Adipose tissue (tissue), 3 donors: ENCODE data around the gene C11orf52. TPM values are rescaled to one million over a fixed set of nuclear protein-coding genes. Genes with fewer than 3 reads are reported as not detected.
A peak's percentile ranks its signal among the peaks of the same experiment; 100 is the strongest.
"Not testable (repeated sequence)": the region's sequence is repeated elsewhere in the genome, so short reads cannot be mapped to it uniquely, and the experiment has no call there.

ENCODE experiments used
- H3K27ac ChIP-seq: one replicate; pipeline ENCODE4 v1.5.1; 2013; ENCODE audit warnings: low read depth, low read length
- WGBS, 3 donors: extraction: QIAGEN DNeasy Blood & Tissue Kit; methylation state at CpG; one replicate each; pipeline ENCODE4 v1.1.7; 2013; 5-methylcytosine and 5-hydroxymethylcytosine counted together
- polyA plus RNA-seq, 3 donors: library from polyadenylated mRNA; stranded (reverse); fragments of 200-250 nt; gene quantifications; one replicate each; pipeline ENCODE4 v1.2.3, GENCODE V29; 2013
- donor health status: healthy with polysubstance abuse.
- donor health status: Bipolar disorder and iron deficiency.
- donor health status: healthy.

C11orf52 gene
- polyA plus RNA-seq, 3 donors: 2.7 to 22.0 (median 4.4) TPM

DNA sequence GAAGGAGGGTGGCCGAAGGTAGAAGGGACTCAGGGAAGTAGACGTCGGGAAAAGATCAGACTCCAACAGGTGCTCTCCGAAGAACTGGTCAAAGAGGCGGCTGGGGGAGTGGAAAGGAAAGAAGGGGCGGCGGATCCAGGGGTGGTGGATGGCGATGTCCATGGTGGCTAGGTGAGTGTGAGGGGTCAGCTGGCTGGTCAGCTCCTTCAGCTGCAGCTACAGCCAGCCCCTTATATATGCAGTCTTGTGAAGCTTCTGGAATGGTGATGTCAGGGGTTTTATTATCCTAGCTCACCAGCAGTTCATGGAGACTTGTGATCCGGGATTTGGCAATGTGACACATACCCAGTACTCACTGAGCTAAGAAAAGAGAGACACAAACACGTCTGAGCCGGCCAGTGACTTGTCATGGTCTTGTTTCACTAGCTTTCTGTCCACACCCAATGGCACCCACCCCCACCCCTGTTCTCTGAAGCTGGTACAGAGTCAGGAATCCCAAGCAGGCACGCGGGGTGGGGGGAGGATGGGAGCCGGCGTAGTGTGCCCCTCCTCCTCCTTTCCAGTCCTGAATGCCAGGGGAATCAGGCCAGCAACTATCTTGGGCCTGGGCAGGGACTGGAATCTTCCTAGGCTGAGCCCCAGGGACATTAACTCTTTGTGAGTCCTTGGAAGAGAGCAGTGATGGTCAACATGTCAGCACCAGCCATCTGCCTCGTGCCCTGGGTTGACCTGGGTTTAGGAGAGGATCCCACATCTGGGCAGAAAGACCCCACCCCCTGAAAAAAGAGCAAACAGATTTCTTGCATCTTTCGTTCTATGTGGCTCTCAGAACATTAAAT, 6.9 kb upstream of the C11orf52 start, which contains the start of gene CRYAB:
Gene CRYAB (minus strand): TSS at position 208 of the 839 bp plus-strand sequence. CDS start 46 bp downstream, at position 162.
- WGBS, 3 donors: 27 to 52% (median 51%) methylated on average over 17 of the region's 17 CpGs
- peak within 1 kb of the TSS; percentile 41 for H3K27ac ChIP-seq

DNA sequence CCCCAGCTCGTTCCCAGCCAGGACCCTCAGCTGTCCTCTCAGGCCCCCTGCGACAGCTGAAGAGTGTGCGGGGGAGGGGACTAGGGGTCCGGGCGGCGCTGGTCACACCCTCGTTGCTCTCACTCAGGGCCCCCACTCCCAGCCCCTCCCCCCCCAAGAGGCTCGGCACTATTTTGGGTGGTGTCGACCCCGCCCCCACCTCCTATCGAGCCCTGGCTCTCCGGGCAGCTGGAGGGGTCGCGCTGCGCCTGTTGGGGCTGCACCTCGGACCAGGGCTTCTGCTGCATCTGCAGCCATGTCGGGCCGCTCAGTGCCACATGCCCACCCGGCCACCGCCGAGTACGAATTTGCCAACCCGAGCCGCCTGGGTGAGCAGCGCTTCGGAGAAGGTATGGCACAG, 6.2 kb upstream of the C11orf52 start, which contains the start of gene HSPB2:
Gene HSPB2 (plus strand): TSS at position 200 of the 400 bp plus-strand sequence. CDS start 96 bp downstream, at position 296.
- 8 to 45% (median 8%) methylated on average over 22 to 26 of the region's 26 CpGs for WGBS, 3 donors
- H3K27ac ChIP-seq: peak within 1 kb of the TSS; percentile 41

DNA sequence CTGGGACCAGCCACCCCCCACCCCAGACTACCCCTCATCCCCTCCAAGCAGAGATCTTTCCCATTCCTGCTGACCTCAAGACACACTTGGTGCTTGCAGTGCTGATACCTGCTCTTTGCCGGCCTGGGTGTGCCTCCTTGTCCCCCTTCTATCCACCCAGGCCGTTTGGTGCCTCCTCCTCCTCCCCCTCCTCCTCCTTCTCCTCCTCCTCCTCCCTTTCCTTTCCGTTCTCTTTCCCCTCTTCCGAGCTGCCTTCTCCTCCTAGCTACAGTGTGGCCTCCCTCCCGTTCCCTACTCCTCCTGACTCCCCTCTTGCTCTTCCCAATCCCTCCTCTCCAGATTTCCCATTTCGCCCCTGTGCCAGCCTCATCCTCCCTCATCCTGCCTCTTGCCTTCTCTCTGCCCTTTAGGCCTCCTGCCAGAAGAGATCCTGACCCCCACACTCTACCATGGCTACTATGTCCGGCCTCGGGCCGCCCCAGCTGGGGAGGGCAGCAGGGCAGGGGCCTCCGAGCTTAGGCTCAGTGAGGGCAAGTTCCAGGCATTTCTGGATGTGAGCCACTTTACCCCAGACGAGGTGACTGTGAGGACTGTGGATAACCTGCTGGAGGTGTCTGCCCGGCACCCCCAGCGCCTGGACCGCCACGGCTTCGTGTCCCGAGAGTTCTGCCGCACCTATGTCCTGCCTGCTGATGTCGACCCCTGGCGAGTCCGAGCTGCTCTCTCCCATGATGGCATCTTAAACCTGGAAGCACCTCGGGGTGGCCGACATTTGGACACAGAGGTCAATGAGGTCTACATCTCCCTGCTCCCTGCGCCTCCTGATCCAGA, 5.5 kb upstream of the C11orf52 start:
- 36 to 72% (median 52%) methylated on average over 24 of the region's 24 CpGs for WGBS, 3 donors
- H3K27ac ChIP-seq: peak overlapping the region; percentile 41

DNA sequence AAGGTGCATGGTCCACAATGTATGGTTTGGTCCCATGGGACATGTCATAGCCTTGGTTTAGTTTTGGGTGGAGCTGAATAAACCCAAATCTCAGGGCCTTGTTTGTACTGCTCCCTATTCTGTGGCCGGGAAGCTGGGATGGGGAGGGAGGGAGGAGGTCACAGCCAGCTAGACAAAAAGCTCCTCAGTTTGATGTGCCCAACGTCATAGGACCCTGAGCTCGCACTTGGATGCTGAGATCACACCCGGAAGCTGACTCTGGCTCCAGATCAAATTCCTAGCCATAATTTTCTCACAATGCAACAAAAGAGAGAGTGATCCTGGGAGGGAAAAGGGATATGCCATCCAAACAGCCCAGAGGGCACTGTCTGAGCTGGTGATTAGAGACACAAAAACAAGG, 4.7 kb upstream of the C11orf52 start:
- 28 to 64% (median 47%) methylated on average over 4 of the region's 4 CpGs for WGBS, 3 donors
- H3K27ac ChIP-seq: peak overlapping the region; percentile 25

DNA sequence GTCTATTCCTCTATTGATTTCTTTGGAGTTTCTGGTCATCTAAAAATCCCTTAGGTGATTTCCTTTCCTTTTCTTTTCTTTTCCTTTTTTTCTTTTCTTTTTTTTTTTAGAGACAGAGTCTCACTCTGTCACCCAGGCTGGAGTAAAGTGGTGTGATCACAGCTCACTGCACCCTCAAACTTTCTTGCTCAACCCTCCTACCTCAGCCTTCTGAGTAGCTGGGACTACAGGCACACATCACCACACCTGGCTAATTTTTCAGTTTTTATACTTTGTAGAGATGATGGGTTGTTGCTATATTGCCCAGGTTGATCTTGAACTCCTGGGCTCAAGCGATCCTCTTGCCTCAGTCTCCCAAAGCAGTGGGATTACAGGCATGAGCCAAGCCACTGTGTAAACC, 1.9 kb upstream of the C11orf52 start:
- WGBS, 3 donors: 94 to 98% (median 97%) methylated on average over 1 of the region's 1 CpG
- H3K27ac ChIP-seq: no peak overlapping the region

DNA sequence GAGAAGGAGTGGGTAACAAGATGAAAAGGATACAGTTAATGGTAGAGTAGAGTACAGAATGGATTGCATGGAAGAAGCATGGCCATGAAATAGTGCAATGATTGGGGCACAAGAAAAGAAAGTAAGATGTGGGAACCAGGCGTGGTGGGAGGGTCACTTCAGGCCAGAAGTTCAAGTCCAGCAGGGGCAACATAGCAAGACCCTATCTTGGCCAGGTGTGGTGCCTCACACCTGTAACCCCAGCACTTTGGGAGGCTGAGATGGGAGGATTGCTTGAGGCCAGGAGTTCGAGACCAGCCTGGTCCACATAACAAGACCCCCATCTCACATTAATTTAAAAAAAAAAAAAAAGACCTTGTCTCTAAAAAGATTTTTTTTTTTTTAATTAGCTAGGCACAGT, 1.4 kb upstream of the C11orf52 start:
- H3K27ac ChIP-seq: no peak overlapping the region
- 86 to 96% (median 94%) methylated on average over 2 of the region's 2 CpGs for WGBS, 3 donors

DNA sequence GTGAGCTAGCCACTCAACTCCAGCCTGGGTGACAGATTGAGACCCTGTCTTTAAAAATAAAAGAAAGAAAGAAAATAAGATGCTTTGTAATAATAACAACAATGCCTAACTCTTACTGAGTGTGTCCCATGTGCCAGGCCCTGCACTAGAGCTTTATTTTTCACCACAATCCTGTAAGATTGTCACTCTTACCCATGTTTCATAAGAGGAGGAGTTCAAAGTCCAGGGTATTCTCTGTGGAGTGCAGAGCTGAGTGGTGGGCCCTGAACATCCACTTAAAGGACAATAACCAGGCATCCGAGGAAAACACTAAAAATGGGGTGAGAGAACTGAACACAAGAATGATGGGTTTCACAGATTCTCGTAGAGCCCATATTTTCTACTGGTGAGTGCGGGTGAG, 925 bp upstream of the C11orf52 start:
- 89 to 97% (median 94%) methylated on average over 3 of the region's 3 CpGs for WGBS, 3 donors
- H3K27ac ChIP-seq: no peak overlapping the region

DNA sequence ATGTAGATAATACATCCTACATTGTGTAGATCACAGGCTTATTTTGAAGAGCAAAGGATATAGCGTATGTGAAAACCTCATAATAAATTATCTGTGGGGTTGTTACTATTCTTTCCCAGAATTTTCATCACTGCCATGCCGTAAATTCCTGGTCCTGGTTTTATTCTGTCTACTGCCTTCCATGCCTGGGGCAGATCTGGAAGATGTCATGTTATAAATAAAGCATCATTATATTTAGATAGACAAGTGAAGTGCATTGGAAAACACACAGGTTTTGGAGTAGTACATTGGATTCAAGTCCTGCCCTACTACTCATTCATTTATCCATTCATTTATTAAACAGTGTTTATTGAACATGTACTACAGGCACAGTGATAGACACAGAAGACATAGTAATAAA, 2.2 kb downstream of the C11orf52 start:
- no peak overlapping the region for H3K27ac ChIP-seq
- 68 to 98% (median 93%) methylated on average over 2 of the region's 2 CpGs for WGBS, 3 donors

DNA sequence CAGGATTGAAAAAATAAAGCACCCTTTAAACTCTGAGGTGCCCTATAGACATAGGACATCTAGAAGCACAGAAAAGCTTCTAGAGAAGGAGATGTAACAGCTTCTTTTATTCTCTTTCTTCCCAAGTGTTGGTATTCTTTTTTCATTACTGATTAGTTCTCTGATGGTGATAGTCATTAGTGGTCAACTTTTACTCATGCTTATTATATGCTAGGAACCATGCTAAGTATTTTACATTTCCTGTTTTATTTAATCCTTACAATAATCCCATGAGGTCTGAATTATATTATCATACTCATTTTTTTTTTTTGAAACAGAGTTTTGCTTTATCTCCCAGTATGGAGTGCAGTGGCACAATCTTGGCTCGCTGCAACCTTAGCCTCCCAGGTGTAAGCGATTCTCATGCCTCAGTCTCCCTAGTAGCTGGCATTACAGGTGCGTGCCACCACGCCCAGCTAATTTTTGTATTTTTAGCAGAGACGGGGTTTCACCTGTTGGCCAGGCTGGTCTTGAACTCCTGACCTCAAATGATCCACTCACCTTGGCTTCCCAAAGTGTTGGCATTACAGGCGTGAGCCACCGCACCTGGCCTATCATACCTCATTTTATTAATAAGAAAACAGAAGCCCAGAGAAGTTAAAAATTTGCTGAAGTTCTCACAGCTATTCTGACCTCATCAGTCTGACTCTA, 3.0 kb downstream of the C11orf52 start:
- 83 to 96% (median 93%) methylated on average over 7 of the region's 7 CpGs for WGBS, 3 donors
- H3K27ac ChIP-seq: no peak overlapping the region

DNA sequence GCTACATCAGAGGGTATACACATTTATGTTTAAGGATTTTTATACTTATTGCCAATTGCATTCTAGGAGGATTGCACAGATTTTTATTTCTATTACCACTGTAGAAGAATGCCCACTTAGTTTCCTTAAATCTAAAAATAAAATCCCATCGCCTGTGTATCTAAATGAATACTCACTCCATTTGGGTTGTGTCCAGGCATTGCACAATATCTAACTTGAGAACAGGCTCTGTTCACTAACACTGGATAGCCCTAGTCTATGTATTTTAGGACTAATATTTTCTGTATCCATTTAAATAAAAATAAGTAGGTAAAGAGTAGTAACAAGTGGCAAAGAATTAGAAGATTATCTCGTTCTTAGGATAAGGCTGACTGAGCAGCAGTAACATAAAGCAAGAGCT, 4.1 kb downstream of the C11orf52 start:
- WGBS, 3 donors: 8 to 17% (median 12%) methylated on average over 2 of the region's 2 CpGs
- H3K27ac ChIP-seq: no peak overlapping the region

DNA sequence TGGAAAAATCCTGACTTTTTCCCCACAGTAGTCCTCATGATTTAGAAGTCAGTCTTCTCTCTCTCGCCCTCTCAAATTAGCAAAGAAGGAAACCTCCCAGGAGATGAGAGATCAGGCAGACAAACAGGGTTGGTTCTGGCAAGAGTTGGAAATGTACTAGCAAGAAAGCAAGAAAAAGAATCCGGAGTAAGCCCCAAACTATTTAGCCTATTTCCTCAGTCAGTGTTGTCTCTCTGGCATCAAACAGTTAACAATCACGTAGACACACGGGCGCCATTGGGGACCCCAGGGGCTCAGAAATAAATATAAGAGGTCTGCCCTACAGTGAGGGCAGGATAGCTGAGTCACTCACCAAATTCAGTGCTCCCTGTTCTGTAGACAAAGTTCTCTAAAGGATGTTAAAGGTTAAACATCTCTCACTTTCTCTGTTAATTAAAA, 4.7 kb downstream of the C11orf52 start:
- no peak overlapping the region for H3K27ac ChIP-seq
- WGBS, 3 donors: 27 to 42% (median 39%) methylated on average over 5 of the region's 5 CpGs

DNA sequence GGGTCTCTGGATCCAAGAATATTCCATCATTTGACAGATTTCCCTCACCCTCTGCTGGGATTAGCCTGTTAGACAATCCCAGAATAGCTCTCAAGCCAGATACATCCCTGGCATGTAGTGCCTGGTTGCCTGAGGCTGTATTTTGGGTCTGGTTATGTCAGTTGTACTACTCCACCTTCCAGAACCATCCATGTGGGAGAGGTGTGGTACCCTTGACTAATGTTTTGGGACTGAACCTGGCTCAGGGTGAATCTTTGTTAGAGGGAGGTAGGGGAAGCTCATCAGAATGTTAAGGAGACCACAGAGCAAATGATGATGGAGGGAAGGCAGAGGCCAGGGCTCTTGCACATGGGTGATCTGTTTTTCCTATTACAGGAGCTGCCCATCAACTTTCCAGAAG, 5.2 kb downstream of the C11orf52 start:
- H3K27ac ChIP-seq: no peak overlapping the region

DNA sequence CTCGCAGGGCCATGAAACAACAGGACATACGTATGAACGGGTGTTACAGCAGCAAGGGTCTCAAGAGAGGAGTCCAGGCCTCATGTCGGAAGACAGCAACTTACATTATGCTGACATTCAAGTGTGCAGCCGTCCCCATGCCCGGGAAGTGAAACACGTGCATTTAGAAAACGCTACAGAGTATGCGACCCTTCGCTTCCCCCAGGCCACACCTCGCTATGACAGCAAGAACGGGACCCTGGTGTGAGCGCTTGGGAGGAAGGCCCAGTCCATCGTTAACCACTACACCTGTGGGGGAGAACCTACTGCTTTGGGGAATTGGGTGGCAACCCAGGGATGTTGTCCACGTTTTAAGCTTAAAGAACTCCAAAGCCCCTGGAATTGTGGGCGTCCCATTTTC, 7.2 kb downstream of the C11orf52 start:
- WGBS, 3 donors: 90 to 95% (median 92%) methylated on average over 16 of the region's 16 CpGs
- H3K27ac ChIP-seq: no peak overlapping the region

DNA sequence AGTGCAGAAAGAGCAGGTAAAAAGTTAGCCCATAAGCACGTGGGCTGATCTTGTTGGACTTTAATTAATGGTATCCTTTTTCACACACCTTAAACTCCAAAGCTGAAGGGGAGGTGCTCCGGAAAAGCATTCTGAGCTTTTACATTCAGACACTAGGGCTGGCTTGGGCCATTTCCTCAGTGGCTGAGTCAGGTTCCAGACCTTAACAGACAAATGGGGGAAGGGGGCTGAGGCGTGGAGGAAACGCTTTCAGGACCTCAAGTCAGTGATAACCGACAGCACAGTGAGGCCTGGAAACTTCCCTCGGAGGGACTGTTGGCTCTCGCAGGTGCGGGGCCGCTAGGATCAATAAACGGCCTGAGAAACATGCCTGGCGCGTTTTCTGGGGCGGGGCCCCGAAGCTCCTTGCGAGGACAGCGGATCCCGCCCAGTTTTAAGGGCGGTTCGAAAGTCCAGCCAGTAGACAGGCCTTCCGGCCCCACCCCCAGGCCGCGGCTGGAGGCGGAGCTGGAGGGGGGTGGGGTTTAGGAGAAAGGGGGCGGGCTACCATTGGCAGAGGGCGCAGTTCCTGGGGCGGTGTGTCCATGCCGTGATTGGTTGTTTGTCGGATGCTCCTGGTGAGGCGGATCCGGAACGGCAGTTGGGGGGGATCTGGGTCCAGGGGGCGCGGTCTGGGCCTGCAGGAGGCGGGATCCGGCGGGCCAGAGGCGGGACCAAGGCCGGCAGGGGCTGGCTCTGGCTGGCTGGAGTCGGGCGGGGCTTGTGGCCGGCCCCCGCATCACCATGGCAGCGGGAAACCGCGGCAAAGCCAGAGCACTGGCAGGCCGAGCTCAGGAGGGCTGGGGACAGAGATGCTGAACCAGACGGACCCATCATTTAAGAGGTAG, 8.0 kb downstream of the C11orf52 start:
- H3K27ac ChIP-seq: no peak overlapping the region
- WGBS, 3 donors: 0 to 1% (median 1%) methylated on average over 47 of the region's 47 CpGs

DNA sequence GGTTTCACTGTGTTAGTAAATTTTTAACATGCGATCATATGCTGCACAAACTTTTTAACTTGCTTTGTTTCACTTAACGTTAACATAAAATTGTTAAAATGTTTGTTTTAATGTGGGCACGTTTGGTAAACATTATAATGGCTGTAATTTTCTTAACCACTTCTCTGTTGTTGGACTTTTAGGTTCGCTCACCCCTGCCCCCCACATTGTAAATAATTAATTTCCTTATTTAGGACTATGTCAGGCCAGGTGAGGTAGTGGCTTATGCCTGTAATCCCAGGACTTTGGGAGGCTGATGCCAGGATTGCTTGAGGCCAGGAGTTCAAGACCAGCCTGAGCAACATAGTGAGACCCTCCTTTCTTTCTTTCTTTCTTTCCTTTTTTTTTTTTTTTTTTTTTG, 11.8 kb downstream of the C11orf52 start:
- no peak overlapping the region for H3K27ac ChIP-seq
- WGBS, 3 donors: 63 to 77% (median 67%) methylated on average over 4 of the region's 4 CpGs

DNA sequence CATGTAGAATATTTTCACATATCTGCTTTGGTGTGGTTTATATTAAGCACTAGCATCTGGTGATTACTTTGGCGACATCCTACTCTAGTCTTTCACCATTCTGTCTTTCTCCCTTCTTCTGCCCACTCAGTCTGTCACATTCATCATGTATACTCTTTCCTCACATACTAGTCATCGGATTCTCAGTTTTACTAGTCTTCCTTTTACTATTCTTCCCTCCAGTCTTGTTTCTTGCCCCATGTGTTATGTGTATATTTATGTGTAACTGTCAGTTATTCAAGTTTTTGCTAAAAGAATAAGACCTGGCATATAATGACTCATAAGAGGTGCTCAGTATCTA, 13.9 kb downstream of the C11orf52 start:
- 67 to 90% (median 76%) methylated on average over 2 of the region's 2 CpGs for WGBS, 3 donors
- H3K27ac ChIP-seq: no peak overlapping the region

DNA sequence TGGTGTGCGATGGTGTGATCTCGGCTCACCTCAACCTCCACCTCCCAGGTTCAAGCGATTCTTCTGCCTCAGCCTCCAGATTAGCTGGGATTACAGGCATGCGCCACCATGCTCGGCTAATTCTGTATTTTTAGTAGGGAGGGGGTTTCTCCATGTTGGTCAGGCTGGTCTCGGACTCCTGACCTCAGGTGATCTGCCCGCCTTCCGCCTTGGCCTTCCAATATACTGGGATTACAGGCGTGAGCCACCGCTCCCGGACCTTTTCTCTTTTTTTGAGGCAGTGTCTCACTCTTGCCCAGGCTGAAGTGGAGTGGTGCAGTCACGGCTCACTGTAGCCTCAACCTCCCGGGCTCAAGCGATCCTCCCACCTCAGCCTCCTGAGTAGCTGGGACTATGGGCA, 14.5 kb downstream of the C11orf52 start:
- not testable (repeated sequence) for H3K27ac ChIP-seq

DNA sequence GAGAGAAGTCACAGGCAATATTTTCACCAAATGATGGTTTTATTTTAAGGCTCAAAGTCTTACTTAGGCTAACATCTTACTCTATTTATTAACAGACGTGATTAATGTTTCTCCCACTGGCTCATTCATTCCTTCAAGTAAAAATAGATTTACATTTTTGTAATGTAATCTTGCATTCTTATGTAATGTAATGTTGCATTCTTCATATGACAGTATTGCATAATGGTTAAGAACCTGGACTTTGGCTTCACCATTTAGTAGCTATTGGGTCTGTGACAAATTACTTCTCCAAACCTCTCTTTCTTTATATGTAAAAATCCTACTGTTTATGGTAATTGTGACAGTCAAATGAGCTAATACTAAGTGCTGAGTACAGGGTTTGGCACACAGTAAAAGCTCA, 15.2 kb downstream of the C11orf52 start:
- 44 to 73% (median 49%) methylated on average over 1 of the region's 1 CpG for WGBS, 3 donors
- H3K27ac ChIP-seq: no peak overlapping the region

More for the DNA sequence above, 14.5 kb downstream of the C11orf52 start:
- WGBS, 3 donors: 96 to 98% (median 97%) methylated on average over 14 of the region's 14 CpGs
